ENCODE measurements around the gene DOK7. TPM values are rescaled to one million over a fixed set of nuclear protein-coding genes. Genes with fewer than 3 reads are reported as not detected.

Gene DOK7
- total and polyA plus RNA-seq, 4 donors = 0.13 to 0.84 (median 0.46) TPM

GRCh38 chr4:3478446-3479357 lies 15.6 kb downstream of the DOK7 start (continued):
- TF ChIP-seq GABPA (IDR thresholded peaks at IDR 0.05 in 1 of 2, conservative IDR thresholded peaks at IDR 0.05 in 1 of 2) = no peak
- TF ChIP-seq JUND (IDR thresholded peaks at IDR 0.05) = no peak
- TF ChIP-seq SP1 (IDR thresholded peaks at IDR 0.05) = no peak
- TF ChIP-seq HNF4G (IDR thresholded peaks at IDR 0.05) = no peak
- no peak for TF ChIP-seq RXRA (IDR thresholded peaks at IDR 0.05)
- no peak for TF ChIP-seq HNF4A (conservative IDR thresholded peaks at IDR 0.05)
- no peak for TF ChIP-seq ZBTB33 (IDR thresholded peaks at IDR 0.05)
- no peak for TF ChIP-seq NR2F2 (IDR thresholded peaks at IDR 0.05)

GRCh38 chr4:3479358-3480101 lies 16.4 kb downstream of the DOK7 start:
- Histone ChIP-seq H3K36me3 (ENCODE audit: control insufficient read depth in 4 of 4, insufficient read depth in 3 of 4, low read depth in 1 of 4, low read length in 3 of 4) (no peaks in the 10 kb centered on the region), H3K4me3 (ENCODE audit: low read depth in 1 of 3, low read length in 3 of 3) (no peak overlapping the region), H3K4me1 (ENCODE audit: control insufficient read depth in 4 of 4, insufficient read depth in 4 of 4, low read length in 3 of 4) (peaks cover 0 to 8% (median 2%) of the 10 kb centered on the region in 4 donors), H3K9ac (ENCODE audit: low read depth in 1 of 2, low read length in 2 of 2) (no peak overlapping the region), H3K27ac (ENCODE audit: low read depth in 1 of 2, low read length in 2 of 2) (no peak overlapping the region), H3K27me3 (ENCODE audit: control insufficient read depth in 4 of 4, insufficient read depth in 4 of 4, low read length in 3 of 4) (no peaks in the 10 kb centered on the region), H3K9me3 (ENCODE audit: control insufficient read depth in 4 of 4, low read length in 3 of 4) (no peaks in the 10 kb centered on the region)
- TF ChIP-seq JUND (IDR thresholded peaks at IDR 0.05) (no peak), NR2F2 (IDR thresholded peaks at IDR 0.05) (no peak), ATF3 (IDR thresholded peaks at IDR 0.05) (no peak), HNF4G (IDR thresholded peaks at IDR 0.05) (no peak), EGR1 (IDR thresholded peaks at IDR 0.05; ENCODE audit: low read depth in 2 of 2) (no peak), RXRA (IDR thresholded peaks at IDR 0.05) (no peak), FOXA1 (IDR thresholded peaks at IDR 0.05) (no peak), FOXA2 (IDR thresholded peaks at IDR 0.05) (no peak), ZBTB33 (IDR thresholded peaks at IDR 0.05) (no peak), MAX (IDR thresholded peaks at IDR 0.05) (no peak), TAF1 (conservative IDR thresholded peaks at IDR 0.05) (no peak)
- TF ChIP-seq, protein P1, sequence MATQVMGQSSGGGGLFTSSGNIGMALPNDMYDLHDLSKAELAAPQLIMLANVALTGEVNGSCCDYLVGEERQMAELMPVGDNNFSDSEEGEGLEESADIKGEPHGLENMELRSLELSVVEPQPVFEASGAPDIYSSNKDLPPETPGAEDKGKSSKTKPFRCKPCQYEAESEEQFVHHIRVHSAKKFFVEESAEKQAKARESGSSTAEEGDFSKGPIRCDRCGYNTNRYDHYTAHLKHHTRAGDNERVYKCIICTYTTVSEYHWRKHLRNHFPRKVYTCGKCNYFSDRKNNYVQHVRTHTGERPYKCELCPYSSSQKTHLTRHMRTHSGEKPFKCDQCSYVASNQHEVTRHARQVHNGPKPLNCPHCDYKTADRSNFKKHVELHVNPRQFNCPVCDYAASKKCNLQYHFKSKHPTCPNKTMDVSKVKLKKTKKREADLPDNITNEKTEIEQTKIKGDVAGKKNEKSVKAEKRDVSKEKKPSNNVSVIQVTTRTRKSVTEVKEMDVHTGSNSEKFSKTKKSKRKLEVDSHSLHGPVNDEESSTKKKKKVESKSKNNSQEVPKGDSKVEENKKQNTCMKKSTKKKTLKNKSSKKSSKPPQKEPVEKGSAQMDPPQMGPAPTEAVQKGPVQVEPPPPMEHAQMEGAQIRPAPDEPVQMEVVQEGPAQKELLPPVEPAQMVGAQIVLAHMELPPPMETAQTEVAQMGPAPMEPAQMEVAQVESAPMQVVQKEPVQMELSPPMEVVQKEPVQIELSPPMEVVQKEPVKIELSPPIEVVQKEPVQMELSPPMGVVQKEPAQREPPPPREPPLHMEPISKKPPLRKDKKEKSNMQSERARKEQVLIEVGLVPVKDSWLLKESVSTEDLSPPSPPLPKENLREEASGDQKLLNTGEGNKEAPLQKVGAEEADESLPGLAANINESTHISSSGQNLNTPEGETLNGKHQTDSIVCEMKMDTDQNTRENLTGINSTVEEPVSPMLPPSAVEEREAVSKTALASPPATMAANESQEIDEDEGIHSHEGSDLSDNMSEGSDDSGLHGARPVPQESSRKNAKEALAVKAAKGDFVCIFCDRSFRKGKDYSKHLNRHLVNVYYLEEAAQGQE (IDR thresholded peaks at IDR 0.05) = no peak
- no peak for DNase-seq (ENCODE audit: low spot score)
- WGBS = 66% methylated on average over 25 of the region's 25 CpGs
